ENCODE results near the gene CDC25B. TPM values are rescaled to one million over a fixed set of nuclear protein-coding genes. Genes with fewer than 3 reads are reported as not detected.
"Not testable (repeated sequence)": the region's sequence is repeated elsewhere in the genome, so short reads cannot be mapped to it uniquely, and the experiment has no call there.

CDC25B gene
- total and polyA plus RNA-seq, 2 of the 8 experiments (the other 6 are each of a cell fraction or from before 2014, with no cell fraction given): 21.7 to 31.2 TPM

- not testable (repeated sequence) for H2BK15ac ChIP-seq (ENCODE audit: low read length); DNase-seq (ENCODE audit: low read depth in 1 of 2, low spot score in 2 of 2); H3K27ac ChIP-seq (ENCODE audit: low read depth, low read length); H3K23me2 ChIP-seq (ENCODE audit: low read depth, low read length); FAIRE-seq; H2BK5ac ChIP-seq (ENCODE audit: low read depth, low read length); H3K9ac ChIP-seq (replicated peaks in 1 of 4; ENCODE audit: extremely low read depth in 1 of 4, low read depth in 3 of 4, low read length in 3 of 4); H3K56ac ChIP-seq (replicated peaks; ENCODE audit: insufficient read length, low read depth, low read length); H3K9me3 ChIP-seq (ENCODE audit: insufficient read depth in 2 of 2, low read depth in 1 of 2, low read length in 1 of 2); H3K18ac ChIP-seq (ENCODE audit: extremely low read depth, low read length); H2AFZ ChIP-seq (ENCODE audit: low read length); H4K5ac ChIP-seq (ENCODE audit: insufficient read length, low read depth, low read length); H2BK12ac ChIP-seq (ENCODE audit: low read depth, low read length); H3K4me2 ChIP-seq (ENCODE audit: insufficient read depth in 1 of 2, low read depth in 2 of 2, low read length in 2 of 2); H3K23ac ChIP-seq (ENCODE audit: insufficient read length); H3K4ac ChIP-seq (replicated peaks; ENCODE audit: insufficient read length, low read depth, low read length); H3K4me3 ChIP-seq (ENCODE audit: extremely low read depth in 1 of 4, insufficient read depth in 2 of 4, low read depth in 3 of 4, low read length in 4 of 4); H4K8ac ChIP-seq (ENCODE audit: extremely low read depth, insufficient read depth, low read length); H3K36me3 ChIP-seq (ENCODE audit: control insufficient read depth in 2 of 4, insufficient read depth in 4 of 4, low read length in 3 of 4); H2AK5ac ChIP-seq (ENCODE audit: low read depth, low read length); H3K27me3 ChIP-seq (replicated peaks in 1 of 4; ENCODE audit: control insufficient read depth in 3 of 4, extremely low read depth in 1 of 4, insufficient read depth in 3 of 4, low read length in 3 of 4); H3K14ac ChIP-seq (ENCODE audit: insufficient read length); H2BK20ac ChIP-seq (ENCODE audit: low read length); H2BK120ac ChIP-seq (replicated peaks; ENCODE audit: low read depth, low read length); H4K91ac ChIP-seq (replicated peaks; ENCODE audit: insufficient read length, low read length)
- WGBS, 2 experiments (ENCODE audit: extremely low coverage in 1 of 2, insufficient coverage in 1 of 2, insufficient read length in 1 of 2, insufficient replicate concordance in 2 of 2, low coverage in 1 of 2, low lambda C conversion rate in 2 of 2, missing lambda C conversion rate in 1 of 2): 80% methylated on average over 4 of the region's 4 CpGs; no CpG with 5 or more reads in 1 of the 2 experiments
- peaks cover 0 to 10% of the 10 kb centered on the region in 2 experiments; a peak in 1 of 4 replicates for H3K79me2 ChIP-seq (ENCODE audit: control insufficient read depth in 1 of 2, insufficient read depth in 2 of 2, low read length in 2 of 2)
- CTCF ChIA-PET (ENCODE audit: partially characterized antibody): interaction anchor here (0.6 to 9.5 kb wide), 10 partner anchors 11 to 282 kb away, joined by 3 to 128 read pairs (median 4); partner anchors contain the start of gene AP5S1
- H3K79me1 ChIP-seq (ENCODE audit: low read depth, low read length): peaks cover 11% of the 10 kb centered on the region
- POLR2A ChIA-PET (ENCODE audit: partially characterized antibody): interaction anchor here (0.9 to 2.8 kb wide), 3 partner anchors 9 to 31 kb away, joined by 3 to 15 read pairs (median 3); partner anchors contain the start of gene AP5S1
- H3K4me1 ChIP-seq (replicated peaks in 1 of 4; ENCODE audit: control insufficient read depth in 3 of 4, insufficient read depth in 4 of 4, low read length in 3 of 4): peaks cover 0 to 13% (median 6%) of the 10 kb centered on the region in 4 experiments; a peak in 6 of 7 replicates
- H4K20me1 ChIP-seq (replicated peaks in 1 of 2; ENCODE audit: control insufficient read depth in 1 of 2, insufficient read depth in 2 of 2, low read length in 2 of 2): peaks cover 7 to 11% of the 10 kb centered on the region in 2 experiments
Measured at GRCh38 chr20:3789201-3789600, 6.9 kb upstream of the CDC25B start.

GRCh38 chr20:3794168-3794567 lies 1.9 kb upstream of the CDC25B start:
- not testable (repeated sequence) for H3K14ac ChIP-seq (ENCODE audit: insufficient read length); H2BK12ac ChIP-seq (ENCODE audit: low read depth, low read length); H2BK15ac ChIP-seq (ENCODE audit: low read length); H2AFZ ChIP-seq (ENCODE audit: low read length); H3K4me2 ChIP-seq (ENCODE audit: insufficient read depth in 1 of 2, low read depth in 2 of 2, low read length in 2 of 2); H4K5ac ChIP-seq (ENCODE audit: insufficient read length, low read depth, low read length); H2BK20ac ChIP-seq (ENCODE audit: low read length); H3K56ac ChIP-seq (replicated peaks; ENCODE audit: insufficient read length, low read depth, low read length); H4K91ac ChIP-seq (replicated peaks; ENCODE audit: insufficient read length, low read length); H3K27ac ChIP-seq (ENCODE audit: low read depth, low read length); H3K79me2 ChIP-seq (ENCODE audit: control insufficient read depth in 1 of 2, insufficient read depth in 2 of 2, low read length in 2 of 2); H3K79me1 ChIP-seq (ENCODE audit: low read depth, low read length); H3K9me3 ChIP-seq (ENCODE audit: insufficient read depth in 2 of 2, low read depth in 1 of 2, low read length in 1 of 2); H4K20me1 ChIP-seq (replicated peaks in 1 of 2; ENCODE audit: control insufficient read depth in 1 of 2, insufficient read depth in 2 of 2, low read length in 2 of 2); H3K4ac ChIP-seq (replicated peaks; ENCODE audit: insufficient read length, low read depth, low read length); H3K23me2 ChIP-seq (ENCODE audit: low read depth, low read length); H2BK120ac ChIP-seq (replicated peaks; ENCODE audit: low read depth, low read length); H4K8ac ChIP-seq (ENCODE audit: extremely low read depth, insufficient read depth, low read length); H3K9ac ChIP-seq (replicated peaks in 1 of 4; ENCODE audit: extremely low read depth in 1 of 4, low read depth in 3 of 4, low read length in 3 of 4); H3K36me3 ChIP-seq (ENCODE audit: control insufficient read depth in 2 of 4, insufficient read depth in 4 of 4, low read length in 3 of 4); H3K4me3 ChIP-seq (ENCODE audit: extremely low read depth in 1 of 4, insufficient read depth in 2 of 4, low read depth in 3 of 4, low read length in 4 of 4); DNase-seq (ENCODE audit: low read depth in 1 of 2, low spot score in 2 of 2); H2BK5ac ChIP-seq (ENCODE audit: low read depth, low read length); H2AK5ac ChIP-seq (ENCODE audit: low read depth, low read length); H3K18ac ChIP-seq (ENCODE audit: extremely low read depth, low read length); H3K23ac ChIP-seq (ENCODE audit: insufficient read length); FAIRE-seq; H3K27me3 ChIP-seq (replicated peaks in 1 of 4; ENCODE audit: control insufficient read depth in 3 of 4, extremely low read depth in 1 of 4, insufficient read depth in 3 of 4, low read length in 3 of 4)
- POLR2A ChIA-PET (ENCODE audit: partially characterized antibody): interaction anchor here (1.0 kb wide), 1 partner anchor 27 kb away, joined by 3 read pairs; the partner anchor contains the start of gene AP5S1
- CTCF ChIA-PET (ENCODE audit: partially characterized antibody): interaction anchor here (0.8 to 2.6 kb wide), 3 partner anchors 24 to 61 kb away, joined by 3 to 16 read pairs (median 9); no protein-coding TSS in a partner anchor
- WGBS, 2 experiments (ENCODE audit: extremely low coverage in 1 of 2, insufficient coverage in 1 of 2, insufficient read length in 1 of 2, insufficient replicate concordance in 2 of 2, low coverage in 1 of 2, low lambda C conversion rate in 2 of 2, missing lambda C conversion rate in 1 of 2): 100% methylated on average over 1 of the region's 3 CpGs; no CpG with 5 or more reads in 1 of the 2 experiments
- peaks cover 5 to 18% (median 11%) of the 10 kb centered on the region in 4 experiments for H3K4me1 ChIP-seq (replicated peaks in 1 of 4; ENCODE audit: control insufficient read depth in 3 of 4, insufficient read depth in 4 of 4, low read length in 3 of 4)

Data from H1 (cell line).